ENCODE results near the gene LRCOL1.

The LRCOL1 gene

GRCh38 chr12:132610051-132610759 lies at the start of gene LRCOL1:
Gene LRCOL1, minus strand, starts transcription at chr12:132610582. Its CDS starts 4,331 bp downstream, at chr12:132606251.
- no peak for DNase-seq

- DNase-seq = no peak
Measured at GRCh38 chr12:132660052-132660451, 49.7 kb upstream of the LRCOL1 start.

- DNase-seq = no peak
Measured at GRCh38 chr12:132659146-132659545, 48.8 kb upstream of the LRCOL1 start.

GRCh38 chr12:132658149-132658894 lies 47.9 kb upstream of the LRCOL1 start:
- DNase-seq = no peak

GRCh38 chr12:132657004-132657727 lies 46.8 kb upstream of the LRCOL1 start:
- no peak for DNase-seq

- DNase-seq = no peak
Measured at GRCh38 chr12:132653567-132654290, 43.3 kb upstream of the LRCOL1 start.

- DNase-seq = no peak
Measured at GRCh38 chr12:132651444-132652100, 41.2 kb upstream of the LRCOL1 start.

GRCh38 chr12:132649226-132649945 lies 39.0 kb upstream of the LRCOL1 start:
- no peak for DNase-seq

- no peak for DNase-seq
Measured at GRCh38 chr12:132648616-132649225, 38.3 kb upstream of the LRCOL1 start.

GRCh38 chr12:132647858-132648257 lies 37.5 kb upstream of the LRCOL1 start:
- DNase-seq = no peak

GRCh38 chr12:132646850-132647249 lies 36.5 kb upstream of the LRCOL1 start:
- DNase-seq = no peak

- no peak for DNase-seq
Measured at GRCh38 chr12:132642846-132643835, 32.8 kb upstream of the LRCOL1 start.

- no peak for DNase-seq
Measured at GRCh38 chr12:132641811-132642650, 31.6 kb upstream of the LRCOL1 start.

GRCh38 chr12:132640936-132641335 lies 30.6 kb upstream of the LRCOL1 start:
- no peak for DNase-seq

- no peak for DNase-seq
Measured at GRCh38 chr12:132639956-132640520, 29.7 kb upstream of the LRCOL1 start.

GRCh38 chr12:132638541-132639408 lies 28.4 kb upstream of the LRCOL1 start:
- peak; percentile 6 for DNase-seq

- DNase-seq = no peak
Measured at GRCh38 chr12:132637811-132638210, 27.4 kb upstream of the LRCOL1 start.

All from CD4-positive, alpha-beta T cell treated with Interleukin-10 for 1 hour (primary cell).